ENCODE results near the gene TMEM170A. TPM values are rescaled to one million over a fixed set of nuclear protein-coding genes. Genes with fewer than 3 reads are reported as not detected.
"Not testable (repeated sequence)": the region's sequence is repeated elsewhere in the genome, so short reads cannot be mapped to it uniquely, and the experiment has no call there.

TMEM170A gene
- total and polyA plus RNA-seq, 2 experiments from 2014 or later: 31.0 to 68.5 TPM

- no peak for TF ChIP-seq ZNF462 (CRISPR knock-in tag; IDR thresholded peaks at IDR 0.05)
- TF ChIP-seq CTCF (conservative IDR thresholded peaks at IDR 0.05; ENCODE audit: low read depth in 2 of 2): no peak
Measured at GRCh38 chr16:75466760-75467159, 2.3 kb upstream of the TMEM170A start (continued).

- not testable (repeated sequence) for H3K36me3 ChIP-seq (ENCODE audit: insufficient read depth); H3K4me1 ChIP-seq (ENCODE audit: insufficient read depth); H3K27me3 ChIP-seq (ENCODE audit: insufficient read depth); H3K9me2 ChIP-seq (ENCODE audit: insufficient read depth); H3F3A ChIP-seq (replicated peaks; ENCODE audit: low read depth); H3K9me3 Mint-ChIP-seq
- DNase-seq (ENCODE audit: low spot score) (peak; percentile 68), ATAC-seq (peak; percentile 53)
- H3K4me2 ChIP-seq: peak overlapping the region; percentile 97
- peak overlapping the region; percentile 80; the same call in 1 of the 2 replicates for H3K27ac ChIP-seq (ENCODE audit: low read depth)
- peak overlapping the region; percentile 66 for H2AFZ ChIP-seq
- H4K20me1 ChIP-seq (replicated peaks; ENCODE audit: insufficient read depth): peaks cover 32% of the 10 kb centered on the region
- peaks cover 52% of the 10 kb centered on the region for H3K79me2 ChIP-seq (replicated peaks; ENCODE audit: insufficient read depth)
- H3K4me1 Mint-ChIP-seq: peaks cover 31% of the 10 kb centered on the region
- H3K27ac Mint-ChIP-seq: peak overlapping the region; percentile 84; the same call in 1 of the 2 replicates
- H3K27me3 Mint-ChIP-seq (ENCODE audit: insufficient read depth, low read depth, poor library complexity): peaks cover 12% of the 10 kb centered on the region
- peaks cover 10% of the 10 kb centered on the region for H3K36me3 Mint-ChIP-seq (ENCODE audit: low read depth)
- H3K4me3 ChIP-seq: peak overlapping the region; percentile 93
- H3K4me3 Mint-ChIP-seq: peak overlapping the region; percentile 97
Measured at GRCh38 chr16:75463389-75464121, 934 bp downstream of the TMEM170A start.

Data from GM23338 (cell line).